HG03039 (cell line): ENCODE results near the gene TASOR.
A peak's percentile ranks its signal among the peaks of the same experiment; 100 is the strongest.
"Not testable (repeated sequence)": the region's sequence is repeated elsewhere in the genome, so short reads cannot be mapped to it uniquely, and the experiment has no call there.

Experiments used
- ATAC-seq: cut with Tn5 transposase; IDR thresholded peaks from one replicate; pipeline ENCODE4 v1.9.1; 2021; ENCODE audit warnings: mild to moderate bottlenecking, moderate library complexity; ENCODE audit not compliant: unreplicated experiment

Gene TASOR, protein sequence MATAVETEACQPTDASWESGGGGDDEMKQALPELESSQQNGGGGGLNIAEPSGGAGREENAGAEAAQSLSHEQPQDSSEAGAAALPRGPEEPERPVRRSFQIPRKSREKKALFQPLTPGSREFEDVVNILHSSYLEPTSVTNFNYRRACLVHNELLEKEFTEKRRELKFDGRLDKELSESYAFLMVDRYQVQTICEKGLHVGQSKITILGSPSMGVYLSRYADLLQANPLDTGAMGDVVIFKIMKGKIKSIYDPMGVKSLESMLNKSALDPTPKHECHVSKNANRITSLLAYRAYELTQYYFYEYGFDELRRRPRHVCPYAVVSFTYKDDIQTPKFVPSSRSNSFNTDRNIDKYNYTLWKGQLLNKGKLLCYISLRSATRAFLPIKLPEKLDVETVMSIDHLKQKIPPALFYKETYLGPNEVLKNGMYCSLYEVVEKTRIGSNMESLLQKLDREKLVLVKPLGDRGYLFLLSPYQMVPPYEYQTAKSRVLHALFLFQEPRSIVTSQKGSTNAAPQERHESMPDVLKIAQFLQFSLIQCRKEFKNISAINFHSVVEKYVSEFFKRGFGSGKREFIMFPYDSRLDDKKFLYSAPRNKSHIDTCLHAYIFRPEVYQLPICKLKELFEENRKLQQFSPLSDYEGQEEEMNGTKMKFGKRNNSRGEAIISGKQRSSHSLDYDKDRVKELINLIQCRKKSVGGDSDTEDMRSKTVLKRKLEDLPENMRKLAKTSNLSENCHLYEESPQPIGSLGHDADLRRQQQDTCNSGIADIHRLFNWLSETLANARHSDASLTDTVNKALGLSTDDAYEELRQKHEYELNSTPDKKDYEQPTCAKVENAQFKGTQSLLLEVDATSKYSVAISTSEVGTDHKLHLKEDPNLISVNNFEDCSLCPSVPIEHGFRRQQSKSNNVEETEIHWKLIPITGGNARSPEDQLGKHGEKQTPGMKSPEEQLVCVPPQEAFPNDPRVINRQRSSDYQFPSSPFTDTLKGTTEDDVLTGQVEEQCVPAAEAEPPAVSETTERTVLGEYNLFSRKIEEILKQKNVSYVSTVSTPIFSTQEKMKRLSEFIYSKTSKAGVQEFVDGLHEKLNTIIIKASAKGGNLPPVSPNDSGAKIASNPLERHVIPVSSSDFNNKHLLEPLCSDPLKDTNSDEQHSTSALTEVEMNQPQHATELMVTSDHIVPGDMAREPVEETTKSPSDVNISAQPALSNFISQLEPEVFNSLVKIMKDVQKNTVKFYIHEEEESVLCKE (N-terminal part only)

DNA sequence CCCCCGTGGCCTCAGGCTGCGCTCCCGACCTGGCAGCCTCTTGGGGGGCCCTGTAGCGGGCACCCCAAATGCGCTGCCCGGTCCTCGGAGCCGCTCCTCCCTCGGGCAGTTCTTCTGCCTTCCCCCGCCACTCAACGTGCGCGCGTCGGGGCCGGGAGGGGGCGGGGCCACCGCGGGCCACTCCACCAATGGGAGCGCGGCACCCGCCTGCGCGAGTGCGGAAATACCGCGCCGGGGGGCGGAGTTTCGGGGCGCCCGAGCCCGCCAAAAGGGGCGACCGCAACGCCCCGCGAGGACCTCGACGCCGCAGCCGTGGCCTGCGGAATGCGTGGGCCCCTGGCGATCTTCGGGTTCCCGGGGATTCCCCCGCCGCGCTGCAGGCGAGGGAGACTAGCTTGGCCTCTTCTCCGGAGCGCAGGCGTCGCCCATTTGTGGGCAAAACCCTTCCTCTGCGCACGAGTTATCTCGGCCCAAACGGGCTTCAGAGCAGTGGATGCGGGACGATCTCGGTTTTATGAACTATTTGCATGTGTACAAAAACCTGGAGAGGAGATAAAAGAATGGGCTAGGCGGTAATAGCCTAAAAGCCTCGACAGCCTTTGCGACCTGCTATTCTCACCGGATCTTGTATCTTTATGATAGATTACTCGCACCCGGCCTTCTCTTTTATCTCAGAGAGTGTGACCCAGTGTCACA is at the start of gene TASOR:
Gene TASOR, minus strand, starts transcription at position 144 of the 696 bp plus-strand sequence. CDS start 259 bp downstream, outside the sequence.
- ATAC-seq: peak; percentile 66

GRCh38 chr3:56732109-56732508 is 49.0 kb upstream of the TASOR start:
- no peak for ATAC-seq

- peak; percentile 98 for ATAC-seq
Observed at GRCh38 chr3:56725175-56725574, 42.1 kb upstream of the TASOR start.

DNA sequence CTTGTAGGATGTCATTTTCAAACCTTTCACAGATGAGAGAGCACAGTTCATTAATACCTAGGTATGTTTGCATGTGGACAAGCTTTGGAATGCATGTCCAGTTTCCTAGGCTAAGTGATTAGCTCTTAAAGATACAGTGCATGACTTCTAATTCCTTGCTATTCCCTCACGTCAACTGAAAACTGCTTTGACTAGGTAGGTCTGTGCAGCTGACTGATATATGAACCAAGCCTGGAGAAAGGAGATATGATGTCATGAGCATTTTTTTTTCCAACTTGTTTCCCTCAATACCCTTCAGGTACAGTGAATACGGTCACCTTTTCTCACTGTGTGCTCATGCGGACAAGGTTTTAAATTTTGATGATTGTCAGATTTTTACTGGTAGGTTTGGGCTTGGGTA is 41.6 kb upstream of the TASOR start:
- no peak for ATAC-seq

- ATAC-seq: no peak
Observed at GRCh38 chr3:56720849-56721248, 37.8 kb upstream of the TASOR start.

- ATAC-seq: not testable (repeated sequence)
Observed at GRCh38 chr3:56718809-56719208, 35.7 kb upstream of the TASOR start.

DNA sequence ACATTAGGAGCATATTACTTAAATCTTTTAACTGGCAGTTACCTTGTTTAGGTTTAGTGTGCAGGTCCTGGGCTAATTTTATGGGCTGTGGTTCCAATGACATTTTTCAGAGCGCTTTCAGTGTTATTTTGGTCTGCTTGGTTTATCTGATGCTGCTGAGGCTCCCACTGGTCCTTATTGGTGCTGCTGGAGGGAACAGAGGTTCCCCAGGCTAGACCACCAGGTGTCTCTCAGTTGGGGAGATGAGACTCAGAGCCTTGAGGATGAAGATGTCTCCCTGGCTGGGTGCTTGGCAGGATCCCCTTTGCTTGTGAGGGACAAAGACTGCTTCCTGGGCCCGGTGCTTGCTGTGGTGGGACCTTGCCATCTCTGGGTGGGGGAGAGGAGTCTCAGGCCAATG is 28.3 kb upstream of the TASOR start:
- ATAC-seq: no peak

DNA sequence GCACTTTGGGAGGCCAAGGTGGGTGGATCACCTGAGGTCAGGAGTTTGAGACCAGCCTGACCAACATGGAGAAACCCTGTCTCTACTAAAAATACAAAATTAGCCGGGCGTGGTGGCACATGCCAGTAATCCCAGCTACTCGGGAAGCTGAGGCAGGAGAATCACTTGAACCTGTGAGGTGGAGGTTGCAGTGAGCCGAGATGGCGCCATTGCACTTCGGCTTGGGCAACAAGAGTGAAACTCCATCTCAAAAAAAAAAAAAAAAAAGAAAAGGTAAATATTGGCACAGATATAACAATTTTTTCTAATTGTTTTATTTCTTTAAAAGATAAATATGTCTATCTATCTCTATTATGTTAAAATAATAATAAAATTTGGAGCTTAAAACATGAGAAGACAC is 24.3 kb upstream of the TASOR start:
- ATAC-seq: not testable (repeated sequence)

GRCh38 chr3:56706629-56707028 is 23.6 kb upstream of the TASOR start:
- ATAC-seq: no peak

DNA sequence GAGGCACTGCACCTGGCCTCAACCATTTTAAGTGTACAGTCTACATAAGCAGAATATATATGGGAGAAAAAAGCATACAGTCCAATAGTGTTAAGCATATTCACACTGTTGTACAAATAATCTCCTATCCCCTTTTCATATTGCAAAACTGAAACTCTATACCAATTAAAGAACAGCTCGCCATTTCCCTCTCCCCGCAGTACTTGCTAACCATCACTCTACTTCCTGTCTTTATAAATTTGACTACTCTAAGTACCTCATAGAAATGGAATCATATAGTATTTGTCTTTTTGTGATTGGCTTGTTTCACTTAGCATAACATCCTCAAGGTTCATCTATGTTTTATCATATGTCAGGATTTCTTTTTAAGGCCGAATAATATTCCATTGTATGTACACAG is 21.6 kb upstream of the TASOR start:
- no peak for ATAC-seq

GRCh38 chr3:56702490-56703315 is 19.6 kb upstream of the TASOR start:
- no peak for ATAC-seq

DNA sequence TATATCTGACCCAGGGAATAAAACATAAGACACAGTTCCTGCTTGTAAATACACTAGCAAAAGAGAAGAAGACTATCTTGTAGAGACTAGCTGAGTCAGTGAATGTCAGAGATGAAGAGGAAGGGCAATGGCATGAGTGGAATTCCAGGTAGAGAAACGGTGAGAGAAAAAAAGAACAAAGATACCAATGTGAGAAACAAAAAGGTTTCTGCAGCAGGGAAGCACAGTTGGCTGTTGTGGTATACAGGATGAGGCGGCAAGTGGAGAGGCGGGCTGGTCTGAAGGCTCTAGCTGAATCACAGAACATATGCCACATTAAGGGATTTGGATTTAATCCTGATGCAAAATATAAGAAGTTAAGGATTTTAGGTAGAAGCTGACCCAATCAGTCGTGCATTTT is 17.1 kb upstream of the TASOR start:
- ATAC-seq: no peak

DNA sequence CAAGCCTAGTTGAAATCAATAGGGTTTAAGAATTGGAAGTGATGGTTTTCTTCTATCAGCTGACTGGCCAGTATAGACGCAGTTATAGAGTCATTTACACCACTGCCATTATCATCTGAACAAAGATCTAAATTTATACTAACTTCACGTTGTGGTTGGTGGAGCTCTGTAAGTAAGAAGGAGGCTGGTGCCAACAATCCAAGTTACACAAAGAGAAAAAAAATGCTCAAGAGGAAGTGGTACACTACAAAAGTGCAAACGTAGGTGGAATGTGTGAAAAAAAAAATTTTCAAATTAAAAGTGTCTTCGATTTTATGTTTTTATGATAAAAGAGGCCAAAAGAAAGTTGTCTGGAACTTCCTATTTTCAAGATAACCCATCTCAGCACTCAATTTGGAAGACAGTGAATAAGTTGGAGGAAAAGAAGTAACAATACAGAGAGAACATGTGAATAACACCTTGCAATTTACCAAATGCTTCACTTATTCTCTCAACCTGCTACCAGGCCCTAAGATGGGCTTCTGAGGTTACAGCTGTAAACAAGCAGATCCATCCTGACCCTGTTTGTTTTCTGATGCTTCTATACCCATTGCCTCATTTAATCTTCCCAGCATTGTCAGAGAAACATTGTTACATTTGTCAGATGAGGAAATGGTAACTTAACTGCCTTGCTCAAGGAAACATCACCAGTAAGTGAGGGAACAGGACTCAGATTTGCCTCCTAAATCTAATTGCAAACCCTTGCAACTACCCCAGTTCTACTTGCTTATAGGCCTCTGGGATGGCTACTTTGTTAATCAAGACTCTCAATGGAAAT is 12.0 kb upstream of the TASOR start:
- no peak for ATAC-seq

DNA sequence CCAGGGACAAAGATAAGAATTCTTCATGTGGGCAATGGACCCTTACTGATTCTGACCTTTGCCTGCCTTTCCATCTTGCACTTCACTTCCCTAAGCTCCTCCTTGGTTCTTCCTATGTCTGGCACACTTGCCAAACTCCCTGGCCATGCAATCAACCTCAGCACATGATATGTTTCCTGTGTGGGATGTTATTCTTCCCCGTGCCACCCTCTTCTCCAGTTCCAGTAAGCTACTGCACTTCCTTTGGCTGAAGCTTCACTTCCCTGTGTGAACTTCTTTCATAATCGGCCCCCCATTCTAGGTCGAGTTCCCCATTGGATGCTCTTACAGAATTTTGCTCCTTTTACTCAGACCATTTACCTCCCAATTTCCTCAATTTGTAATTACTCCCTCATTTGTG is 10.7 kb upstream of the TASOR start:
- no peak for ATAC-seq

DNA sequence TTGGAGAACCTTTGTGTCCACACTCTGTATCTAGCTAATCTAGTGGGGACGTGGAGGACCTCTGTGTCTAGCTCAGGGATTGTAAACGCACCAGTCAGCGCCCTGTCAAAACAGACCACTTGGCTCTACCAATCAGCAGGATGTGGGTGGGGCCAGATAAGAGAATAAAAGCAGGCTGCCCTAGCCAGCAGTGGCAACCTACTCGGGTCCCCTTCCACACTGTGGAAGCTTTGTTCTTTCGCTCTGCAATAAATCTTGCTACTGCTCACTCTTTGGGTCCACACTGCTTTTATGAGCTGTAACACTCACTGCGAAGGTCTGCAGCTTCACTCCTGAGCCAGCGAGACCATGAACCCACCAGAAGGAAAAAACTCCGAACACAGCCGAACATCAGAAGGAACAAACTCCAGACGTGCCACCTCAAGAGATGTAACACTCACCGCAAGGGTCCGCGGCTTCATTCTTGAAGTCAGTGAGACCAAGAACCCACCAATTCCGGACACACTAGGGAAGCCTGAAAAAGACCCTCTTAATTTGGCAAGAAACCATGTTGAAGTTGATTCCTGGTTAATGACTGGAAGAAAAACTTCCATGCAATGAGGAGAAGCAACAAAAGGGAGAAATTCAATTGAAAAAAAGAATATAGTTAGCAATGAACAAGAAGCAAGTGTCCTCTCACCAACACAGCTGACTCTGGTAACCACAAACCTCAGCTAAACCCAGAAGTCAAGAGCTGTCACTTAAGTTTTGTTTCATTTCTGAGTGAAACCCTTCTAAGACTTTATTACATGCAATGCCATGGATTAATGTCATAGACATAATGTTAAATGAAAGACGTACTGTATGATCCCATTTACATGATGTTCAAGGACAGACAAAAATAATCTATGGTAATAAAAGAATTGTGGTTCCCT is 9.7 kb upstream of the TASOR start:
- ATAC-seq: not testable (repeated sequence)

GRCh38 chr3:56692001-56692365 is 8.9 kb upstream of the TASOR start:
- not testable (repeated sequence) for ATAC-seq

DNA sequence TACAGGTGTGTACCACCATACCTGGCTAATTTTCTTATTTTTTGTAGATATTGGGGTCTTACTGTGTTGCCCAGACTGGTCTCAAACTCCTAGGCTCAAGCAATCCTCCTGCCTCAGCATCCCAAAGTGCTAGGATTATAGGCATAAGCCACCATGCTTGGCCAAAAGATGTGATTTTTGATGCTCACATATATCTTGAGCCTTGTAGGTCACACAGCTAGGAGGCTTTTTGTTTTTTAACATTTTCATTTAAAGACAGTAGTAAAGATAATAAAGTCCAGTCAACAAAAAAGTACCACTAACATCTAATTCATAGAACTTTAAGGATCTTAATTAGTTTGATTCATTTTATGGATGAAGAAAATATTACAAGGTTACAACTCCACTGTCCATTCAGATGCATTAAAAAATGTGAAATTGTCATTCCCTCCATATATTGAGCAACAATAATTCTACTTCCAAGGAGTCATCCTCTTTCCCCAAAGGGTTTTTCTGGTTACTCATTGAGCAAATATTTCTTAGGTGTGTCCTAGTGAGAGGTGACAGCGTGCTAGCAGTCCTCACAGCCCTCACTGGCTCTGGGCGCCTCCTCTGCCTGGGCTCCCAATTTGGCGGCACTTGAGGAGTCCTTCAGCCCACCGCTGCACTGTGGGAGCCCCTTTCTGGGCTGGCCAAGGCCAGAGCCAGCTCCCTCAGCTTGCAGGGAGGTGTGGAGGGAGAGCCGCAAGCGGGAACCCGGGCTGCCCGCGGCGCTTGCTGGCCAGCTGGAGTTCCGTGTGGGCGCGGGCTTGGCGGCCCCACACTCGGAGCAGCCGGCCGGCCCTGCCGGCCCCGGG is 8.3 kb upstream of the TASOR start:
- ATAC-seq: no peak
